ENCODE data around the gene TMC7. TPM values are rescaled to one million over a fixed set of nuclear protein-coding genes. Genes with fewer than 3 reads are reported as not detected.

Gene TMC7
- total and polyA plus RNA-seq, 2 of the 8 experiments (the other 6 are each of a cell fraction or from before 2014, with no cell fraction given) = 2.3 to 2.6 TPM

DNA sequence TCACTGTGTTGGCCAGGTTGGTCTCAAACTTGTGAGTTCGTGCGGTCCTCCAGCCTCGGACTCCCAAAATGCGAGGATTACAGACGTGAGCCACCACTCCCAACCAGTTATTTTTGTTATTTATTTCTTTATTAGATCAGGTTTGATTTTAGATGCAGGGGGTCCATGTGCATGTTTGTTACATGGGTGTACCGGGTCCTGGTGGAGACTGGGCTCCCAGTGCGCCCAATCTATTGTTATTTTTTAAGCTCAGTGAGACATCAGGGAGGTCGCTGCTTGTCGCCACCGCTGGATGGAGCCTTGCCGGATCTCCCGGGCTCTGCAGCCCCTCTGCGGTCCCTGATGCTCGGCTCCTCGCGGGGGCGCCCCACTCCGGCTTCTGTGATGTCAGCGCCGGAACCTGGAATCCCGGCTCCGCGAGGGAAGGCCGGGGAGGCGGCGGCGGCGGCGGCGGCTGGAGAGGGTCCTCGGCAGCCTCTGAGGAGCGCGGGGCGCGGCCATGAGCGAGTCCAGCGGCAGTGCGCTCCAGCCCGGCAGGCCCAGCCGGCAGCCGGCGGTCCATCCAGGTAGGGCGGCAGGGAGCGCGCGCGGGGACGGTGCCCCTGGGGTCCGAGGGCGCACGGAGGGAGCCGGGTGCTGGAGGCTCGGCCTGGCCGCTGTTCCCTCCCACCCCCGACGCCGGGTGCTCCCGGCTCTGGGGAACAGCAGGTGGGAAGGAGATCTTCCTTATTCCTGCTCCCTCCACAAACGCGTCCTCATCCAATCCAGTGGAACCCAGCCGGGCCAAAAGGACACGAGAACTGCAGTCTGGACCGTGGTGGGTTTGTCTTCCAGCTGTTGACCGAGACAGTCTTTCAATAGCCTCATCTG, at the start of gene TMC7 (continued):
- TF ChIP-seq ASH2L (IDR thresholded peaks at IDR 0.05; ENCODE audit: low read length) (peak; percentile 79), TEAD4 (IDR thresholded peaks at IDR 0.05; ENCODE audit: low read depth, low read length) (peak; percentile 34; the same call in 1 of the 2 replicates), EP300 (IDR thresholded peaks at IDR 0.05; ENCODE audit: borderline replicate concordance in 1 of 2, low read depth in 2 of 2, low read length in 2 of 2) (peak in 1 of 2 experiments; percentile 43; a peak in 1 of 3 replicates), EGR1 (IDR thresholded peaks at IDR 0.05; ENCODE audit: borderline replicate concordance, low read depth, low read length) (no peak), TAF1 (IDR thresholded peaks at IDR 0.05; ENCODE audit: low read depth, low read length) (peak; percentile 50; the same call in 1 of the 2 replicates), TAF7 (optimal IDR thresholded peaks at IDR 0.05; ENCODE audit: borderline replicate concordance, low read depth, low read length) (peak; percentile 65), SP2 (IDR thresholded peaks at IDR 0.05; ENCODE audit: low read length) (no peak), TBP (IDR thresholded peaks at IDR 0.05; ENCODE audit: low read depth, low read length) (no peak), POU5F1 (IDR thresholded peaks at IDR 0.05; ENCODE audit: low read depth, low read length) (no peak), CHD2 (IDR thresholded peaks at IDR 0.05; ENCODE audit: low read length) (no peak), RFX5 (IDR thresholded peaks at IDR 0.05; ENCODE audit: borderline replicate concordance, low read depth, low read length) (no peak), GTF2F1 (IDR thresholded peaks at IDR 0.05; ENCODE audit: borderline replicate concordance, low read depth, low read length) (no peak), CREB1 (IDR thresholded peaks at IDR 0.05) (peak; percentile 36; the same call in 1 of the 2 replicates), RAD21 (IDR thresholded peaks at IDR 0.05 in 1 of 2, conservative IDR thresholded peaks at IDR 0.05 in 1 of 2; ENCODE audit: low read depth in 2 of 2, low read length in 2 of 2) (peak; percentile 73 to 84), SRF (IDR thresholded peaks at IDR 0.05; ENCODE audit: low read depth, low read length) (no peak), KDM4A (IDR thresholded peaks at IDR 0.05; ENCODE audit: low read depth, low read length, severe bottlenecking) (peak; percentile 87), RBBP5 (IDR thresholded peaks at IDR 0.05; ENCODE audit: borderline replicate concordance, low read depth, low read length) (peak; percentile 81; the same call in 1 of the 2 replicates), YY1 (IDR thresholded peaks at IDR 0.05; ENCODE audit: low read depth, low read length) (0 out of 2 replicates have a peak, but pooled peaks have one; percentile 22)
- TF ChIP-seq, protein P1, sequence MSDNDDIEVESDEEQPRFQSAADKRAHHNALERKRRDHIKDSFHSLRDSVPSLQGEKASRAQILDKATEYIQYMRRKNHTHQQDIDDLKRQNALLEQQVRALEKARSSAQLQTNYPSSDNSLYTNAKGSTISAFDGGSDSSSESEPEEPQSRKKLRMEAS (IDR thresholded peaks at IDR 0.05) = no peak
- TF ChIP-seq, protein P2, sequence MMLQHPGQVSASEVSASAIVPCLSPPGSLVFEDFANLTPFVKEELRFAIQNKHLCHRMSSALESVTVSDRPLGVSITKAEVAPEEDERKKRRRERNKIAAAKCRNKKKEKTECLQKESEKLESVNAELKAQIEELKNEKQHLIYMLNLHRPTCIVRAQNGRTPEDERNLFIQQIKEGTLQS (IDR thresholded peaks at IDR 0.05; ENCODE audit: insufficient read depth, low read depth, low read length) = 0 out of 2 replicates have a peak, but pooled peaks have one; percentile 37
- TF ChIP-seq, protein P3, sequence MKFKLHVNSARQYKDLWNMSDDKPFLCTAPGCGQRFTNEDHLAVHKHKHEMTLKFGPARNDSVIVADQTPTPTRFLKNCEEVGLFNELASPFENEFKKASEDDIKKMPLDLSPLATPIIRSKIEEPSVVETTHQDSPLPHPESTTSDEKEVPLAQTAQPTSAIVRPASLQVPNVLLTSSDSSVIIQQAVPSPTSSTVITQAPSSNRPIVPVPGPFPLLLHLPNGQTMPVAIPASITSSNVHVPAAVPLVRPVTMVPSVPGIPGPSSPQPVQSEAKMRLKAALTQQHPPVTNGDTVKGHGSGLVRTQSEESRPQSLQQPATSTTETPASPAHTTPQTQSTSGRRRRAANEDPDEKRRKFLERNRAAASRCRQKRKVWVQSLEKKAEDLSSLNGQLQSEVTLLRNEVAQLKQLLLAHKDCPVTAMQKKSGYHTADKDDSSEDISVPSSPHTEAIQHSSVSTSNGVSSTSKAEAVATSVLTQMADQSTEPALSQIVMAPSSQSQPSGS (IDR thresholded peaks at IDR 0.05; ENCODE audit: low read length) = peak; percentile 19; the same call in 1 of the 2 replicates

Data from H1 (cell line).